Left lung (tissue), 10 donors: ENCODE results near the gene GAD1. TPM values are rescaled to one million over a fixed set of nuclear protein-coding genes. Genes with fewer than 3 reads are reported as not detected.

Source experiments
- ATAC-seq: fragments of 200-7000 bp; cut with Tn5 transposase; one replicate; pipeline ENCODE4 v1.9.1; 2020; ENCODE audit warnings: moderate library complexity
- DNase-seq, 4 donors: peaks; one replicate each; pipeline ENCODE4 v3.0.0-alpha.2; 2013 to 2020
- H3K27ac ChIP-seq, 2 donors: fragments of 200-600 bp; sonication (generic) in 1 of 2; one replicate each; pipeline versions ENCODE4 v1.5.0 to v1.8.0; 2020 to 2021
- H3K27me3 ChIP-seq, 2 donors: fragments of 200-600 bp; sonication (generic) in 1 of 2; one replicate each; pipeline versions ENCODE4 v1.5.0 to v1.8.0; 2020 to 2021
- H3K36me3 ChIP-seq, 2 donors: fragments of 200-600 bp; sonication (generic) in 1 of 2; one replicate each; pipeline versions ENCODE4 v1.5.0 to v1.8.0; 2020 to 2021
- H3K4me1 ChIP-seq, 2 donors: fragments of 200-600 bp; one replicate each; pipeline ENCODE4 v1.8.0; 2021
- H3K4me3 ChIP-seq, 2 donors: fragments of 200-600 bp; sonication (generic) in 1 of 2; one replicate each; pipeline versions ENCODE4 v1.5.0 to v1.8.0; 2020 to 2021; ENCODE audit warnings: mild to moderate bottlenecking in 1 of 2
- H3K9me3 ChIP-seq, 2 donors: fragments of 200-600 bp; sonication (generic) in 1 of 2; one replicate each; pipeline versions ENCODE4 v1.5.0 to v1.8.0; 2020 to 2021
- intact Hi-C, 2 donors: fragments of 100-400 bp; cut with DNase I; formaldehyde crosslinking; loops; one replicate each; pipeline versions ENCODE4 v1.11.2 to v1.14.2; 2022
- polyA plus RNA-seq, 6 donors: library from polyadenylated mRNA; unstranded; fragments of 120-200 nt; gene quantifications; one replicate each; pipeline ENCODE4 v1.2.1, GENCODE V29; 2013; ENCODE audit not compliant: insufficient read length in 6 of 6
- total RNA-seq, 2 donors: library from RNA; stranded (reverse); fragmentation: NEBNext Ultra II Directional; extraction: Animal tissue kit (Norgen Biotek cat#: 25700); gene quantifications; one replicate each; pipeline ENCODE4 v1.2.1, GENCODE V29; 2021
- TF ChIP-seq, protein P1 (sequence below), 2 donors: fragments of 200-600 bp; sonication (generic) in 1 of 2; IDR thresholded peaks; one replicate each; pipeline versions ENCODE4 v1.5.0 to v1.8.0; 2021; ENCODE audit warnings: antibody characterized with exemption in 2 of 2
- donor health status: DM: no; HTN: yes; CAD: no.
- donor health status: DM: no; HTN: no; CAD: no.

GAD1 gene
- total and polyA plus RNA-seq, 8 donors, result 0.29 to 1.7 (median 1.2) TPM; not detected in 1

DNA sequence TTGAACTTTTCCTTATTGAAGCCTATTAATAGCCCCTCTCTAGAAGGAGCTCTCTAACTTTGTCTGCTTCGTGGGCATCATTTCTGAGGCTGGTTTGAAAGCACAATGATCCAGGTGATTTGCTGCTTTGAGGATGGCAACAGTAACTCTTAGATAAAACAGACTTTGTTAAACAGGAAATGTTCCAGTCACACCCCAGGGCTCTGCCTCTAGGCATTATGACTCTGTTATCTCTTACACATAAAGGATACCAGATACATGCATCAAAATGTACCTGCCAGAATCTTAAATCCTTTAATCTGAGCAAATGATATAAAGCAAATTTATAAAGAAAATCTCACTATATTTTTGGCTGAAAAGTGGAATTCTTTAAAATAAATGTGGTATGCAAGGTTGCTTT lies 52.3 kb downstream of the GAD1 start:
- H3K4me3 ChIP-seq, result no peak overlapping the region
- intact Hi-C loops, result no loop called here
- TF ChIP-seq, protein P1, sequence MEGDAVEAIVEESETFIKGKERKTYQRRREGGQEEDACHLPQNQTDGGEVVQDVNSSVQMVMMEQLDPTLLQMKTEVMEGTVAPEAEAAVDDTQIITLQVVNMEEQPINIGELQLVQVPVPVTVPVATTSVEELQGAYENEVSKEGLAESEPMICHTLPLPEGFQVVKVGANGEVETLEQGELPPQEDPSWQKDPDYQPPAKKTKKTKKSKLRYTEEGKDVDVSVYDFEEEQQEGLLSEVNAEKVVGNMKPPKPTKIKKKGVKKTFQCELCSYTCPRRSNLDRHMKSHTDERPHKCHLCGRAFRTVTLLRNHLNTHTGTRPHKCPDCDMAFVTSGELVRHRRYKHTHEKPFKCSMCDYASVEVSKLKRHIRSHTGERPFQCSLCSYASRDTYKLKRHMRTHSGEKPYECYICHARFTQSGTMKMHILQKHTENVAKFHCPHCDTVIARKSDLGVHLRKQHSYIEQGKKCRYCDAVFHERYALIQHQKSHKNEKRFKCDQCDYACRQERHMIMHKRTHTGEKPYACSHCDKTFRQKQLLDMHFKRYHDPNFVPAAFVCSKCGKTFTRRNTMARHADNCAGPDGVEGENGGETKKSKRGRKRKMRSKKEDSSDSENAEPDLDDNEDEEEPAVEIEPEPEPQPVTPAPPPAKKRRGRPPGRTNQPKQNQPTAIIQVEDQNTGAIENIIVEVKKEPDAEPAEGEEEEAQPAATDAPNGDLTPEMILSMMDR (IDR thresholded peaks at IDR 0.05), result no peak
- no peak overlapping the region for H3K27ac ChIP-seq
- H3K36me3 ChIP-seq, result no peaks in the 10 kb centered on the region
- no peaks in the 10 kb centered on the region for H3K9me3 ChIP-seq
- no peak for DNase-seq
- H3K4me1 ChIP-seq, result peaks cover 0 to 10% of the 10 kb centered on the region in 2 donors
- H3K27me3 ChIP-seq, result no peaks in the 10 kb centered on the region
- ATAC-seq, result no peak

- ATAC-seq (no peak), DNase-seq (no peak)
- no peak overlapping the region for H3K4me3 ChIP-seq
- H3K4me1 ChIP-seq, result peaks cover 0 to 10% of the 10 kb centered on the region in 2 donors
- TF ChIP-seq, protein P1 (IDR thresholded peaks at IDR 0.05), result no peak
- no peaks in the 10 kb centered on the region for H3K27me3 ChIP-seq
- H3K9me3 ChIP-seq, result no peaks in the 10 kb centered on the region
- intact Hi-C loops, result no loop called here
- H3K36me3 ChIP-seq, result no peaks in the 10 kb centered on the region
- H3K27ac ChIP-seq, result no peak overlapping the region
These were observed 52.8 kb downstream of the GAD1 start for GRCh38 chr2:170869461-170869860.

GRCh38 chr2:170873035-170873692 lies 56.5 kb downstream of the GAD1 start:
- ATAC-seq, result peak; percentile 96
- H3K4me3 ChIP-seq, result no peak overlapping the region
- intact Hi-C loops, result no loop called here

GRCh38 chr2:170878066-170878465 lies 61.4 kb downstream of the GAD1 start:
- ATAC-seq (peak; percentile 17), DNase-seq (no peak)
- Histone ChIP-seq H3K4me1 (peaks cover 0 to 7% of the 10 kb centered on the region in 2 donors), H3K4me3 (no peak overlapping the region), H3K36me3 (no peaks in the 10 kb centered on the region), H3K27ac (no peak overlapping the region), H3K9me3 (no peaks in the 10 kb centered on the region), H3K27me3 (no peaks in the 10 kb centered on the region)
- TF ChIP-seq, protein P1 (IDR thresholded peaks at IDR 0.05), result no peak
- intact Hi-C loops, result no loop called here

More at GRCh38 chr2:170873035-170873692, 56.5 kb downstream of the GAD1 start:
- peak; percentile 70 to 82 (median 75) for DNase-seq
- H3K4me1 ChIP-seq, result peaks cover 0 to 10% of the 10 kb centered on the region in 2 donors
- H3K9me3 ChIP-seq, result no peaks in the 10 kb centered on the region
- TF ChIP-seq, protein P1 (IDR thresholded peaks at IDR 0.05), result peak; percentile 90
- no peaks in the 10 kb centered on the region for H3K27me3 ChIP-seq
- no peak overlapping the region for H3K27ac ChIP-seq
- no peaks in the 10 kb centered on the region for H3K36me3 ChIP-seq

DNA sequence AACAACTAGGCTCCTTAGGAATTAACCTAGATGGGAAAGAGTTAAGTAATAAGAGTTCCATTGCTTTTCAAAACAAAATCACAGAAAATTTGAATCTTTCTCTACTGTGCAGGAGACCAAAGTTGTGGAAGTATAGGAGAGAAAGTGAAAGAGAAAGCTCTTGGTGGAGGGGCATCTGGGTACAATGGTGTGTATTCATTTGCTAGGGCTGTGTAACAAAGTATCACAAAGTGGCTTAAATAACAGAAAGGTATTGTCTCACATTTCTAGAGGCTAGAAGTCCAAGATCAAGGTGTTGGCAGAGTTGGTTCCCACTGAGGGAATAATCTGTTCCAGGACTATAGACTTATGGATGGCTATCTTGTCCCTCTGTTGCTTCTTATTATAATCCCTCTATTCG lies 61.8 kb downstream of the GAD1 start:
- ATAC-seq, result peak; percentile 39
- Histone ChIP-seq H3K27me3 (no peaks in the 10 kb centered on the region), H3K4me3 (no peak overlapping the region), H3K4me1 (peaks cover 0 to 3% of the 10 kb centered on the region in 2 donors), H3K9me3 (no peaks in the 10 kb centered on the region), H3K36me3 (no peaks in the 10 kb centered on the region), H3K27ac (no peak overlapping the region)
- intact Hi-C loops, result no loop called here
- TF ChIP-seq, protein P1 (IDR thresholded peaks at IDR 0.05), result no peak
- DNase-seq, result no peak
